ENCODE measurements around the gene CLEC3A. TPM values are rescaled to one million over a fixed set of nuclear protein-coding genes. Genes with fewer than 3 reads are reported as not detected.

Gene CLEC3A
- not detected in 5 replicates for total RNA-seq (2022; extraction: Qiagen RNA extraction)

GRCh38 chr16:78022347-78023060 lies at the start of gene CLEC3A:
CLEC3A (plus strand) TSS chr16:78022548; CDS start chr16:78022627, 79 bp downstream.

Other genes with a start within 250 kb of the CLEC3A start
- gene VAT1L, start 234.0 kb upstream of the CLEC3A start, total RNA-seq (2022; extraction: Qiagen RNA extraction) = 0.02 TPM in 2 of 5 replicates, not detected in the others
- gene WWOX, start 77.1 kb downstream of the CLEC3A start, total RNA-seq (2022; extraction: Qiagen RNA extraction) = 12.0 to 17.6 TPM (median 14.3 TPM) in 5 replicates

Data from A549 treated with dexamethasone at 1 μM for 4 hours (cell line).